Measurements from ENCODE around the gene SELP. TPM values are rescaled to one million over a fixed set of nuclear protein-coding genes. Genes with fewer than 3 reads are reported as not detected.

Gene SELP
- total and polyA plus RNA-seq, 2 of the 13 experiments (the other 11 are each of a cell fraction or from before 2014, with no cell fraction given): 0.11 TPM; not detected in 1

- TF ChIP-seq, protein P1, sequence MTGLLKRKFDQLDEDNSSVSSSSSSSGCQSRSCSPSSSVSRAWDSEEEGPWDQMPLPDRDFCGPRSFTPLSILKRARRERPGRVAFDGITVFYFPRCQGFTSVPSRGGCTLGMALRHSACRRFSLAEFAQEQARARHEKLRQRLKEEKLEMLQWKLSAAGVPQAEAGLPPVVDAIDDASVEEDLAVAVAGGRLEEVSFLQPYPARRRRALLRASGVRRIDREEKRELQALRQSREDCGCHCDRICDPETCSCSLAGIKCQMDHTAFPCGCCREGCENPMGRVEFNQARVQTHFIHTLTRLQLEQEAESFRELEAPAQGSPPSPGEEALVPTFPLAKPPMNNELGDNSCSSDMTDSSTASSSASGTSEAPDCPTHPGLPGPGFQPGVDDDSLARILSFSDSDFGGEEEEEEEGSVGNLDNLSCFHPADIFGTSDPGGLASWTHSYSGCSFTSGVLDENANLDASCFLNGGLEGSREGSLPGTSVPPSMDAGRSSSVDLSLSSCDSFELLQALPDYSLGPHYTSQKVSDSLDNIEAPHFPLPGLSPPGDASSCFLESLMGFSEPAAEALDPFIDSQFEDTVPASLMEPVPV (CRISPR knock-in tag; IDR thresholded peaks at IDR 0.05): peak; percentile 54; the same call in 1 of the 2 replicates
- TF ChIP-seq ZNF326 (CRISPR knock-in tag; IDR thresholded peaks at IDR 0.05; ENCODE audit: borderline replicate concordance) (no peak), AKNA (CRISPR knock-in tag; IDR thresholded peaks at IDR 0.05; ENCODE audit: borderline replicate concordance) (no peak), BCL6 (CRISPR knock-in tag; IDR thresholded peaks at IDR 0.05) (peak; percentile 56), SRSF4 (IDR thresholded peaks at IDR 0.05; ENCODE audit: low read depth, low read length, poor library complexity, severe bottlenecking) (no peak), ZBTB26 (CRISPR knock-in tag; IDR thresholded peaks at IDR 0.05; ENCODE audit: borderline replicate concordance) (peak; percentile 77; the same call in 1 of the 2 replicates), ZNF350 (CRISPR knock-in tag; IDR thresholded peaks at IDR 0.05; ENCODE audit: borderline replicate concordance, low read depth) (peak; percentile 88), SRY (CRISPR knock-in tag; IDR thresholded peaks at IDR 0.05) (peak; percentile 95), ZNF33A (CRISPR knock-in tag; IDR thresholded peaks at IDR 0.05; ENCODE audit: borderline replicate concordance) (0 out of 2 replicates have a peak, but pooled peaks have one; percentile 60), ARNTL (CRISPR knock-in tag; IDR thresholded peaks at IDR 0.05) (0 out of 2 replicates have a peak, but pooled peaks have one; percentile 60), ELK4 (CRISPR knock-in tag; IDR thresholded peaks at IDR 0.05; ENCODE audit: borderline replicate concordance) (no peak), LBX2 (CRISPR knock-in tag; IDR thresholded peaks at IDR 0.05; ENCODE audit: borderline replicate concordance) (peak; percentile 75; the same call in 1 of the 2 replicates), RELA (CRISPR knock-in tag; IDR thresholded peaks at IDR 0.05) (0 out of 2 replicates have a peak, but pooled peaks have one; percentile 69), DBP (CRISPR knock-in tag; IDR thresholded peaks at IDR 0.05; ENCODE audit: not compliant biosample characterization) (peak; percentile 28)
Measured at GRCh38 chr1:169586395-169587255, 43.3 kb downstream of the SELP start, which contains the start of gene F5 (continued).

Data from HepG2 (cell line).